ENCODE measurements around the gene PLXNB1. TPM values are rescaled to one million over a fixed set of nuclear protein-coding genes. Genes with fewer than 3 reads are reported as not detected.
A peak's percentile ranks its signal among the peaks of the same experiment; 100 is the strongest.

PLXNB1 gene
- total and polyA plus RNA-seq, 10 of the 15 experiments (the other 5 are each of a cell fraction or from before 2014, with no cell fraction given) = 0.18 to 15.1 (median 5.3) TPM

GRCh38 chr3:48435774-48436476, 6.0 kb upstream of the PLXNB1 start (continued):
- TF ChIP-seq, protein P1, sequence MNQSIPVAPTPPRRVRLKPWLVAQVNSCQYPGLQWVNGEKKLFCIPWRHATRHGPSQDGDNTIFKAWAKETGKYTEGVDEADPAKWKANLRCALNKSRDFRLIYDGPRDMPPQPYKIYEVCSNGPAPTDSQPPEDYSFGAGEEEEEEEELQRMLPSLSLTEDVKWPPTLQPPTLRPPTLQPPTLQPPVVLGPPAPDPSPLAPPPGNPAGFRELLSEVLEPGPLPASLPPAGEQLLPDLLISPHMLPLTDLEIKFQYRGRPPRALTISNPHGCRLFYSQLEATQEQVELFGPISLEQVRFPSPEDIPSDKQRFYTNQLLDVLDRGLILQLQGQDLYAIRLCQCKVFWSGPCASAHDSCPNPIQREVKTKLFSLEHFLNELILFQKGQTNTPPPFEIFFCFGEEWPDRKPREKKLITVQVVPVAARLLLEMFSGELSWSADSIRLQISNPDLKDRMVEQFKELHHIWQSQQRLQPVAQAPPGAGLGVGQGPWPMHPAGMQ (IDR thresholded peaks at IDR 0.05; ENCODE audit: borderline replicate concordance) = no peak
- 0 out of 2 replicates have a peak, but pooled peaks have one; percentile 39 for TF ChIP-seq SIN3A (IDR thresholded peaks at IDR 0.05; ENCODE audit: low read depth, low read length)
- TF ChIP-seq NR2C1 (IDR thresholded peaks at IDR 0.05) = no peak
- 0 out of 2 replicates have a peak, but pooled peaks have one; percentile 71 for TF ChIP-seq STAT1 (conservative IDR thresholded peaks at IDR 0.05)
- no peak for TF ChIP-seq MEF2A (IDR thresholded peaks at IDR 0.05; ENCODE audit: insufficient read depth, low read depth, low read length)
- no peak for TF ChIP-seq CHD4 (IDR thresholded peaks at IDR 0.05)
- TF ChIP-seq KDM1A (IDR thresholded peaks at IDR 0.05; ENCODE audit: borderline replicate concordance) = no peak
- no peak for TF ChIP-seq CHD2 (IDR thresholded peaks at IDR 0.05; ENCODE audit: borderline replicate concordance, low read depth, low read length)
- TF ChIP-seq SUZ12 (IDR thresholded peaks at IDR 0.05; ENCODE audit: unreplicated experiment) = no peak
- TF ChIP-seq RCOR1 (conservative IDR thresholded peaks at IDR 0.05; ENCODE audit: low read depth, low read length) = no peak
- TF ChIP-seq NR2C2 (IDR thresholded peaks at IDR 0.05; ENCODE audit: borderline replicate concordance, control insufficient read depth, insufficient read length, low read depth) = no peak
- TF ChIP-seq, protein P2, sequence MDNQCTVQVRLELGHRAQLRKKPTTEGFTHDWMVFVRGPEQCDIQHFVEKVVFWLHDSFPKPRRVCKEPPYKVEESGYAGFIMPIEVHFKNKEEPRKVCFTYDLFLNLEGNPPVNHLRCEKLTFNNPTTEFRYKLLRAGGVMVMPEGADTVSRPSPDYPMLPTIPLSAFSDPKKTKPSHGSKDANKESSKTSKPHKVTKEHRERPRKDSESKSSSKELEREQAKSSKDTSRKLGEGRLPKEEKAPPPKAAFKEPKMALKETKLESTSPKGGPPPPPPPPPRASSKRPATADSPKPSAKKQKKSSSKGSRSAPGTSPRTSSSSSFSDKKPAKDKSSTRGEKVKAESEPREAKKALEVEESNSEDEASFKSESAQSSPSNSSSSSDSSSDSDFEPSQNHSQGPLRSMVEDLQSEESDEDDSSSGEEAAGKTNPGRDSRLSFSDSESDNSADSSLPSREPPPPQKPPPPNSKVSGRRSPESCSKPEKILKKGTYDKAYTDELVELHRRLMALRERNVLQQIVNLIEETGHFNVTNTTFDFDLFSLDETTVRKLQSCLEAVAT (IDR thresholded peaks at IDR 0.05) = peak; percentile 55; the same call in 1 of the 2 replicates
- TF ChIP-seq, protein P3, sequence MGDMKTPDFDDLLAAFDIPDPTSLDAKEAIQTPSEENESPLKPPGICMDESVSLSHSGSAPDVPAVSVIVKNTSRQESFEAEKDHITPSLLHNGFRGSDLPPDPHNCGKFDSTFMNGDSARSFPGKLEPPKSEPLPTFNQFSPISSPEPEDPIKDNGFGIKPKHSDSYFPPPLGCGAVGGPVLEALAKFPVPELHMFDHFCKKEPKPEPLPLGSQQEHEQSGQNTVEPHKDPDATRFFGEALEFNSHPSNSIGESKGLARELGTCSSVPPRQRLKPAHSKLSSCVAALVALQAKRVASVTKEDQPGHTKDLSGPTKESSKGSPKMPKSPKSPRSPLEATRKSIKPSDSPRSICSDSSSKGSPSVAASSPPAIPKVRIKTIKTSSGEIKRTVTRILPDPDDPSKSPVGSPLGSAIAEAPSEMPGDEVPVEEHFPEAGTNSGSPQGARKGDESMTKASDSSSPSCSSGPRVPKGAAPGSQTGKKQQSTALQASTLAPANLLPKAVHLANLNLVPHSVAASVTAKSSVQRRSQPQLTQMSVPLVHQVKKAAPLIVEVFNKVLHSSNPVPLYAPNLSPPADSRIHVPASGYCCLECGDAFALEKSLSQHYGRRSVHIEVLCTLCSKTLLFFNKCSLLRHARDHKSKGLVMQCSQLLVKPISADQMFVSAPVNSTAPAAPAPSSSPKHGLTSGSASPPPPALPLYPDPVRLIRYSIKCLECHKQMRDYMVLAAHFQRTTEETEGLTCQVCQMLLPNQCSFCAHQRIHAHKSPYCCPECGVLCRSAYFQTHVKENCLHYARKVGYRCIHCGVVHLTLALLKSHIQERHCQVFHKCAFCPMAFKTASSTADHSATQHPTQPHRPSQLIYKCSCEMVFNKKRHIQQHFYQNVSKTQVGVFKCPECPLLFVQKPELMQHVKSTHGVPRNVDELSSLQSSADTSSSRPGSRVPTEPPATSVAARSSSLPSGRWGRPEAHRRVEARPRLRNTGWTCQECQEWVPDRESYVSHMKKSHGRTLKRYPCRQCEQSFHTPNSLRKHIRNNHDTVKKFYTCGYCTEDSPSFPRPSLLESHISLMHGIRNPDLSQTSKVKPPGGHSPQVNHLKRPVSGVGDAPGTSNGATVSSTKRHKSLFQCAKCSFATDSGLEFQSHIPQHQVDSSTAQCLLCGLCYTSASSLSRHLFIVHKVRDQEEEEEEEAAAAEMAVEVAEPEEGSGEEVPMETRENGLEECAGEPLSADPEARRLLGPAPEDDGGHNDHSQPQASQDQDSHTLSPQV (IDR thresholded peaks at IDR 0.05) = no peak; the same call in 1 of the 2 replicates
- no peak for TF ChIP-seq FOXK2 (IDR thresholded peaks at IDR 0.05)
- TF ChIP-seq RELA (IDR thresholded peaks at IDR 0.05; ENCODE audit: borderline replicate concordance, partially characterized antibody) = peak; percentile 43
- peak; percentile 35; the same call in 1 of the 2 replicates for TF ChIP-seq IRF3 (IDR thresholded peaks at IDR 0.05)
- no peak for TF ChIP-seq CBX5 (IDR thresholded peaks at IDR 0.05; ENCODE audit: low read depth)
- peak; percentile 93; the same call in 1 of the 2 replicates for TF ChIP-seq SMARCA5 (IDR thresholded peaks at IDR 0.05)
- no peak for TF ChIP-seq MYC (IDR thresholded peaks at IDR 0.05; ENCODE audit: insufficient read depth, insufficient read length, insufficient replicate concordance, low read length, severe bottlenecking)
